GDM1 (cell line): ENCODE results near the gene KLHL24.
"Not testable (repeated sequence)": the region's sequence is repeated elsewhere in the genome, so short reads cannot be mapped to it uniquely, and the experiment has no call there.

Source experiments
- DNase-seq: peaks from one replicate; lab custom pipeline; 2025; lab: John Stamatoyannopoulos, UW

Gene KLHL24

GRCh38 chr3:183636221-183637105 is 1.0 kb downstream of the KLHL24 start:
- DNase-seq = peak; percentile 85

- DNase-seq = no peak
Measured at GRCh38 chr3:183637106-183637486, 1.7 kb downstream of the KLHL24 start.

- not testable (repeated sequence) for DNase-seq
Measured at GRCh38 chr3:183637633-183638032, 2.2 kb downstream of the KLHL24 start.

- DNase-seq = no peak
Measured at GRCh38 chr3:183638101-183638852, 2.9 kb downstream of the KLHL24 start.

GRCh38 chr3:183640635-183641034 is 5.2 kb downstream of the KLHL24 start:
- not testable (repeated sequence) for DNase-seq

GRCh38 chr3:183641882-183642281 is 6.5 kb downstream of the KLHL24 start:
- no peak for DNase-seq

- no peak for DNase-seq
Measured at GRCh38 chr3:183644244-183644643, 8.8 kb downstream of the KLHL24 start.

- DNase-seq = no peak
Measured at GRCh38 chr3:183645254-183645653, 9.8 kb downstream of the KLHL24 start.

- no peak for DNase-seq
Measured at GRCh38 chr3:183650554-183650953, 15.1 kb downstream of the KLHL24 start.

- DNase-seq = no peak
Measured at GRCh38 chr3:183653209-183654064, 18.0 kb downstream of the KLHL24 start.

- DNase-seq = no peak
Measured at GRCh38 chr3:183654727-183655126, 19.3 kb downstream of the KLHL24 start.

GRCh38 chr3:183662099-183662498 is 26.7 kb downstream of the KLHL24 start:
- no peak for DNase-seq

GRCh38 chr3:183664913-183665381 is 29.5 kb downstream of the KLHL24 start:
- no peak for DNase-seq

- DNase-seq = no peak
Measured at GRCh38 chr3:183680061-183680460, 44.6 kb downstream of the KLHL24 start.

GRCh38 chr3:183687705-183688104 is 52.3 kb downstream of the KLHL24 start:
- DNase-seq = no peak

GRCh38 chr3:183688874-183689273 is 53.5 kb downstream of the KLHL24 start:
- DNase-seq = no peak

- not testable (repeated sequence) for DNase-seq
Measured at GRCh38 chr3:183689621-183690020, 54.2 kb downstream of the KLHL24 start.

GRCh38 chr3:183690402-183690995 is 55.1 kb downstream of the KLHL24 start:
- DNase-seq = no peak

GRCh38 chr3:183692436-183692835 is 57.0 kb downstream of the KLHL24 start:
- DNase-seq = no peak

- DNase-seq = no peak
Measured at GRCh38 chr3:183695569-183696364, 60.3 kb downstream of the KLHL24 start.

- DNase-seq = no peak
Measured at GRCh38 chr3:183697123-183697609, 61.7 kb downstream of the KLHL24 start.
